Activated T-helper 1 cell treated with anti-CD3 and anti-CD28 coated beads, Interleukin-2, amount 50 U/mL, for 16 hours (primary cell): Measurements from ENCODE around the gene DSCAM.
"Not testable (repeated sequence)": the region's sequence is repeated elsewhere in the genome, so short reads cannot be mapped to it uniquely, and the experiment has no call there.

Source experiments
- DNase-seq, 2 donors: peaks; one replicate each; pipeline ENCODE4 v3.0.0-alpha.2; 2020; ENCODE audit warnings: low read depth in 1 of 2, low spot score in 1 of 2

DSCAM gene

GRCh38 chr21:40269239-40269638 is 577.7 kb downstream of the DSCAM start:
- DNase-seq, result no peak

DNA sequence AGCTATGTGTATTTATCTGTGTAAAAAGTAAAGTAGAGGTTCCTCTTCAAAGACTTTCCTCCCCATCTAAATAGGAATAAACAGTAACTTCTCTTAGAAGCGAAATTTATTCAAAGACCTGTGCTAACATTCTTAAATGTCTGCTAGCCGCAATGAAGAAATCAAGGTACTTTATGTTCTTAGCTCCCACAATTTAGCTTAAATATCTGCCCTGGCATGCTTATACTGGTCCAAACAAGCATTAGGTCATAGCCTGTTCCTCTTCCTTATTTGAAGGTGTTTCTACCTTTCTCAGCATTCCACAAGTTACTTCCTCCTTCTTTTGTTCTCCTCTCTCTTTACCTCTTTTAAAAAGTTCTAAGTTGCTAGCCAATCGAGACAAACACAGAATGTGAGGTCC is 588.5 kb downstream of the DSCAM start:
- not testable (repeated sequence) for DNase-seq

DNA sequence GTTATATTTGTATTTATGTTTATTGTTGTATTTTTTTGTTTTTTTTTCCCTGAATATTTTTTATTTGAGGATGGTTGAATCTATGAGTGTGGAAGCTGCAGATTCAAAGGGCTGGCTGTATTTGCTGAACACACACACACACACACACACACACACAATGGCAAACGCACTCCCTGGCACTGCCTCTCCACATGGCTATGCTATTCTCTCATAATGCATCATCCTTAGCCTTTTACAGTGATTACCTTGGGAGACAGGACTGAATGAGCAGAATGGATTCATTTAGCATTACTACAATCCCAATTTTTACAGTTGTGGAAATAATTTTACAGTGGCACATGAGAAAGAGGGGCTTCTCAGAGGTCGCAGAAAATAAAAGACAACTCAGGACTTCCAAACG is 589.6 kb downstream of the DSCAM start:
- no peak for DNase-seq

DNA sequence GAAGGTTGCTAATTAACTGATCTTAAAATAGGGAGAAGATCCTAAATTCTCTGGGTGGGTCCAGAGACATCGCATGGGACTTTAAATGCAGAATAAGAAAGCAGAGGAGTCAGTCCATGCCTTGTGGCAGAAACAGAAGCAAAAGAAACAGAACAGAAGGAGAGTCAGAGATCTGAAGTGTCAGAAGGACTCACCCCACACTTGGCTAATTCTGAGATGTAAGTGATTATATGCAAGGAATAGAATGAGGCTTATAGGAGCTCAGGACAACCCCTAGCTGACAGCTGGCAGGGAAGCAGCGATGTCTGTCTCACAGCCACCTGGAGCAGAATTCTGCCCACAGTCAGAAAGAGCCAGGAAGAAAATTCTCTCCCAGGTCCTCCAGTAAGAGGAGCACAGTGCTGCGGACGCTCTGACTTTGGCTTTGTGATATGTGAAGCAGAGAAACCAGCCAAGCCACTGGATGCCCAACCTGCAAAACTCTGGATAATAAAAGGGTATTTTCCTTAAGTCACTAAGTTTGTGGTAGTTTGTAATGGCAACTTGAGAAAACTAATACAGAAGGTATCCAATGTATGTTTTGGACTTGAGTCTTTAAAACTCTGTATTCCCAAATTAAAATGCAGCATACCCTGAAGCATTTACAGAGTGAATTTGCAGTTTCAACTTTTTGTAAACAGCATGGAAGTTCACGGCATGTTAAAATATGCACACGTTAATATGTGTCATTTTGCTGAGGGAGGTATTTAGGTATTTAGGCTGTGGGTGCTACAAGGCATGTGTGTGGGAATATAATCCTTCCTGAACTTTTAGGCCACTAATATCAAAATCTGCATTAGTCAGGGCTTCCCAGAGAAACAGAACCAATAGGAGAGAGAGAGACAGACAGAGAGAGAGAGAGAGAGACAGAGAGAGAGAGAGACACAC is 591.2 kb downstream of the DSCAM start:
- DNase-seq, result no peak

DNA sequence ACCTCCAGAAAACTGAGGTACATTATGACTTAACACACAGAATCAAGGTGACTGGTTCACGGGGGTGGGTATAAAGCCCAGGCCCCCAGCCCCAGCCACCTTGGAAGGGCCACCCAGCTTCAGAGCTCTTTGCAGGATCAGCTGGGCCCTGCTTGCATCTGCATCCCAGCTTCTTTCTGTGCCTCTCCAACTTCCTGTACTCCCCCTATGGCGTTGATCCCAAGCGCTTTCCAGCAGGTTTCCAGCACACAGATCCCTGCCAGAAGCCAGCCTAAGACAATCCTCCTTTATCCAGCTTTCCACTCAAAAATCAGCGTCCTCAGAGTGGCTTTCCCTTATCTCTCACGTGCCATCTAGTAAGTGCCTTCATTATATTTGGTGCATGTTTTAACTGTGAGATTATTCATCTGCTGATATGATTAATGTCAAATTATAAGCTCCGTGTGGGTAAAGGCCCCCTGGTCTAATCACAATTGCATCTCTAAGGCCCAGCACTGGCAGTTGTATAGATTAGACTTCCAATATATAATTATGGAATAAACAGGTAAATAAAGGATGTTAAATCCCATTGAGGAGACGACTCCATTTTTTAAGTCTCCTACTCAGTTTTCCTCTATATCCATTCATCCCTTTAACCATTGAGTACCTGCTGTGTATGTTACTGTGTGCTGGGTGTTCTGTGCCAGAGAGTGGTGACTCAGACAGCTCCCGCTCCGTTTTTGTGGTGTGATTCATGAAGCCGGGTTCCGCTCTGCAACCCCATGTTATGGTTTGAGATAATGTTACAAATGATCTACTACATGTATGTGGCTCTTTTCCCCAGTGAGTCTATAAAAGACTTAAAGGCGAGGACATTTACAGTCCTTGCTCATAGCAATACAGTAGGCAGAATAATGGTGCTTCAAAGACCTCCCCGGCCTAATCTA is 592.2 kb downstream of the DSCAM start:
- no peak for DNase-seq

DNA sequence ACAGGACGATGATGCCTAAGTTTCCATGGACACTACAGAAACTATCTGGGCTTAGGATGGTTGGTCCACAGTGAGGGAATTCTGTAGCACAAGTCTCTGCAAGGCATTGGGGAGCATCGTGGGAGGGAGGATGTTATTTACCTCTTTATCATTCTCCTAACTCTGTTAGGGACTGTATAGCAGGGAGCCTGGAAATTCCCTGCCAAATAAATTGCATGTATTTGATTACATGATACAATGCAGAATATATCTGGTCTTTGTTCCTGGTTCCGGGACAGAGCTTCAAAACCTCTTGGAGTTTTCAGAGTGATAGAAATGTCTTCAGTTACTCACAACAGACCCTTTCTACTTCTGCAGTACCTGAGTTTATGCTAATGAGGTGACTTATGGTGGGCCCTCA is 593.8 kb downstream of the DSCAM start:
- DNase-seq, result no peak

DNA sequence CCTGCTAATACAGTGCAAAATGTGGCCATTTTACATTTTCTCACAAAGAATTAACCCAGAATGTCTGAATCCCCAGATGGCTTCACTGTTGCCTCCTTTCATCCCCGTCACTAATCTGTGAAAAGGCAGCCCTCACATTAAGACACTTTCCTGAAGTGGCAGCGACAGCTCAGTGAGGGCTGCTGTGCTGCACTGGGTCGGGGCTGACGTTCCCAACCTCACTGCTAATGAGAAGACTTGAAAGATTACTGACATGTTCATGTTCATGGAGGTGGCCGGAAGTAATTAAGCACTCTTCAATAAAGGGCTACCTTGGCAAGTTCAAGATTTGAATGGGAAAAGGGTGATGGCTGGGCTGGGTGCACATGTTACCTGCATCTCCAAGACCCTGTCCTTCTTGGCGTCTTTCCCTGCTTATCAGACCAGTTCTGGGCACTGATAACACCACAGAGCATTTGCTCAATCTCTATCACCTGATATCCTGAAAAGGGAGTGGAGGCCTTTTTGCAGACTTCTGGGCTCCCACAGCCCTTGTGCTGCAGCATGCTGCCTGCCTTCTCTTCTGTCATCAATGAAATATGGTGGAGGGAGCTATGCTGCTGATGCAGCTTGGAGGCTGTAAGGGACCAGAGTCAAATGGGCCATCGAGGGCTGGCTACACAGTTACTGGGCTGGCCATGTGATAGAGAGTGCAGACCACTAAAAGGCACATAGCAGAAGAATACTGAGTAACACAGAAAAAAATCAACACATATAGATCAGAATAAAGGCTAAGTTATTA is 596.3 kb downstream of the DSCAM start:
- no peak for DNase-seq

DNA sequence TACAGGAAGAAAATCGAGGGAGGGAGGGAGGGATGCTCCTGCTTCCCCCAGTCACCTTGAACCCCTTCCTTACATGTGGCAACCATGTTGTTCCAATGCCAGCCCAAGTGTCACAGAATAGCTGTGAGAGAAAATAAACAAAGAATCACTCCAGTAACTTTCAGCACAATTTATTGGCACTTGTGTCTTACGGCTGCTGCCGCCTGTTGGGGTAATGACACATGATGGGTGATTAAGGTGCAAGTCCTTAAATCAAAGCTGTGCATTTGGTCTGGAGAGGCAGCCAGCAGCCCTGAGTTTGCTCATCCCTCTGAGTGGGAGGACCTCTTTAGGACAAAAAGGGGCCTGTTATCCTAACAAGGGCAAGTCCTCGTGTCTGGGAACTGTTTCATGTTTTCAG is 602.0 kb downstream of the DSCAM start:
- no peak for DNase-seq

- DNase-seq, result no peak
Measured at GRCh38 chr21:40243685-40244084, 603.3 kb downstream of the DSCAM start.

DNA sequence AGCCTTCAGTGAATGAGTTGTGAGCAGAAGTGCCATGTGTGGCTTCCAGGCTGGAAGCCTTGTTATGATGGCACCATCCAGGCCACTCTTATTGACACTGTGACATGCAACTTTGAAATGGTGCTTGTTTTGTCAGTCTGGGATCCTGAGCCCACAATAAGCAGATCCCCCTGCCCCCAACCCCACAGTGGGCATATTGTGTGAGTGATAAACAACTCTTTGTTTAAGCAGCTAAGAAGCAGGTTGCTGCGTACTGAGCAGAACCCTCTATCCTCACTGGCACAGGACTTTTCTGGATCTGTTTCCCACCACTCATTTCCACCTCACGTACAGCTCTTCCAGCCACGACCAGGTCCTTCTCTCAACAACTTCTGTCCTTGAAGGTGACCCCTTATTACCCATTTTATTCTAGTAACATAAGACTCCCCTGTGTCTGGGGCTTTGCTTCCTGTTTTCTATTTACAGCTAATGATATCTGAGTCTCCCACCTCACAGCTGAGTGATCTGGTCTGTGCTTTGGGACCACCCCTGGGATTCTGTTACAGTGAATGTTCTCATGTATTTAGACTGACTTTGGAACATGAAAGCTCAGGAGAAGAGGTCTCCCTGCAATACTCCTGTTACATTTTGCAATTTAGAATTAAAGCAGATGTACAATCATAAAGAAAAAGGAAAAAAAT is 604.2 kb downstream of the DSCAM start:
- DNase-seq, result no peak

- no peak for DNase-seq
Measured at GRCh38 chr21:40235528-40235927, 611.4 kb downstream of the DSCAM start.

- no peak for DNase-seq
Measured at GRCh38 chr21:40231979-40232378, 615.0 kb downstream of the DSCAM start.

DNA sequence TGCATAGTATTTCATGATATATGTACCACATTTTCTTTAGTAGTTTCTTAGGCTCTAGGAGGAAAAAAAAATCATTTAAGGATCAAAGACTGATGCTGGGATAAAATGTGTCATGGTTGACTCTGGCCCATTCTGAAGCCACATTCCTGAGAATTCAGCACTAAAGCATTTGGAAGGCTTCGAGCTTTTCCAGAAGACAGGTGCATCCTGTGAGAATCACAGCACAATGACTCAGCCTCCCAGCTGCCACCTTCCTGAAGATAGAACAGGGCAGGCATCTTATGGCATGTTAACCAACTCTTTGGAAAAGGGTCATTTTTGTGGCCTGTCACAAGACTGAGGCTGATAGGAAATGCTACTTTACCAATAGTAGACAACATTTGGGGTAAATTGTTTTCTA is 619.9 kb downstream of the DSCAM start:
- DNase-seq, result no peak

GRCh38 chr21:40215941-40216340 is 631.0 kb downstream of the DSCAM start:
- no peak for DNase-seq

GRCh38 chr21:40210251-40210650 is 636.7 kb downstream of the DSCAM start:
- DNase-seq, result no peak

DNA sequence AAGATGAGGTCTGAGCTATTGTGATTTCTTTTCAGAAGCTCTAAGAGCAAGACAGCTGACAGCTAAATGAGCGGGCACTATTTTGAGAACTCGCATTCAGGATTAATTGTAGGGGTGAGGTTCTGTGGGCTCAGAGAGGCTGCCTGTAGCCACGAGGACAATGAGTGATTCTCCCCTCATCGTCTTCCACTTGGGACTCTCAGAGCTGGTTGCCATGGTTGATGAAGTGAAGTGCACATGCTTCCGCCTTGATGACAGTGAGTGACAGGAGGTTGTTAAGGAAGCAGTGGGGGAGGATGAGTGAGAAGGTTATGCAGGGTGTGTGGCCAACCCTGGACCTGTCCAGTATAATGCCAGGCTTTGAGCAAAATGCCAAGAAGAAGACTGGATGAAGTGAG is 638.0 kb downstream of the DSCAM start:
- no peak for DNase-seq

- no peak for DNase-seq
Measured at GRCh38 chr21:40208206-40208947, 638.6 kb downstream of the DSCAM start.

- DNase-seq, result no peak
Measured at GRCh38 chr21:40200946-40201345, 646.0 kb downstream of the DSCAM start.

- DNase-seq, result no peak
Measured at GRCh38 chr21:40200126-40200525, 646.8 kb downstream of the DSCAM start.
